ENCODE results near the gene PARPBP. TPM values are rescaled to one million over a fixed set of nuclear protein-coding genes. Genes with fewer than 3 reads are reported as not detected.

The PARPBP gene
- total and polyA plus RNA-seq, 2 of the 8 experiments (the other 6 are each of a cell fraction or from before 2014, with no cell fraction given), result 10.9 to 38.1 TPM

GRCh38 chr12:102182635-102183034 is 62.7 kb downstream of the PARPBP start:
- ChIA-PET CTCF (ENCODE audit: partially characterized antibody) (interaction anchor here (1.3 to 1.4 kb wide), 2 partner anchors 12 to 13 kb away, joined by 3 to 6 read pairs; no protein-coding TSS in a partner anchor), POLR2A (ENCODE audit: partially characterized antibody) (no interaction called here)
- Histone ChIP-seq H2BK15ac (ENCODE audit: low read length) (no peak overlapping the region), H4K20me1 (replicated peaks in 1 of 2; ENCODE audit: control insufficient read depth in 1 of 2, insufficient read depth in 2 of 2, low read length in 2 of 2) (peaks cover 0 to 2% of the 10 kb centered on the region in 2 experiments), H3K18ac (ENCODE audit: extremely low read depth, low read length) (no peak overlapping the region), H3K27me3 (replicated peaks in 1 of 4; ENCODE audit: control insufficient read depth in 3 of 4, extremely low read depth in 1 of 4, insufficient read depth in 3 of 4, low read length in 3 of 4) (no peaks in the 10 kb centered on the region), H2BK20ac (ENCODE audit: low read length) (no peak overlapping the region), H3K4ac (replicated peaks; ENCODE audit: insufficient read length, low read depth, low read length) (no peak overlapping the region), H3K79me2 (ENCODE audit: control insufficient read depth in 1 of 2, insufficient read depth in 2 of 2, low read length in 2 of 2) (no peaks in the 10 kb centered on the region), H2BK120ac (replicated peaks; ENCODE audit: low read depth, low read length) (no peak overlapping the region), H4K8ac (ENCODE audit: extremely low read depth, insufficient read depth, low read length) (no peak overlapping the region), H3K9me3 (ENCODE audit: insufficient read depth in 2 of 2, low read depth in 1 of 2, low read length in 1 of 2) (no peaks in the 10 kb centered on the region), H3K14ac (ENCODE audit: insufficient read length) (no peak overlapping the region), H3K23ac (ENCODE audit: insufficient read length) (no peak overlapping the region), H3K56ac (replicated peaks; ENCODE audit: insufficient read length, low read depth, low read length) (no peak overlapping the region), H2BK5ac (ENCODE audit: low read depth, low read length) (no peak overlapping the region), H3K23me2 (ENCODE audit: low read depth, low read length) (no peaks in the 10 kb centered on the region), H4K91ac (replicated peaks; ENCODE audit: insufficient read length, low read length) (no peak overlapping the region), H4K5ac (ENCODE audit: insufficient read length, low read depth, low read length) (no peak overlapping the region), H3K36me3 (ENCODE audit: control insufficient read depth in 2 of 4, insufficient read depth in 4 of 4, low read length in 3 of 4) (no peaks in the 10 kb centered on the region; a peak in 1 of 8 replicates), H2AFZ (ENCODE audit: low read length) (no peak overlapping the region), H3K79me1 (ENCODE audit: low read depth, low read length) (no peaks in the 10 kb centered on the region), H2AK5ac (ENCODE audit: low read depth, low read length) (no peak overlapping the region), H3K4me2 (ENCODE audit: insufficient read depth in 1 of 2, low read depth in 2 of 2, low read length in 2 of 2) (no peak overlapping the region), H2BK12ac (ENCODE audit: low read depth, low read length) (no peak overlapping the region), H3K9ac (replicated peaks in 1 of 4; ENCODE audit: extremely low read depth in 1 of 4, low read depth in 3 of 4, low read length in 3 of 4) (no peak overlapping the region), H3K4me1 (replicated peaks in 1 of 4; ENCODE audit: control insufficient read depth in 3 of 4, insufficient read depth in 4 of 4, low read length in 3 of 4) (no peaks in the 10 kb centered on the region), H3K4me3 (ENCODE audit: extremely low read depth in 1 of 4, insufficient read depth in 2 of 4, low read depth in 3 of 4, low read length in 4 of 4) (no peak overlapping the region), H3K27ac (ENCODE audit: low read depth, low read length) (no peak overlapping the region)
- WGBS, 2 experiments (ENCODE audit: extremely low coverage in 1 of 2, insufficient coverage in 1 of 2, insufficient read length in 1 of 2, insufficient replicate concordance in 2 of 2, low coverage in 1 of 2, low lambda C conversion rate in 2 of 2, missing lambda C conversion rate in 1 of 2), result 87% methylated on average over 2 of the region's 2 CpGs; no CpG with 5 or more reads in 1 of the 2 experiments
- TF ChIP-seq RFX5 (IDR thresholded peaks at IDR 0.05; ENCODE audit: borderline replicate concordance, low read depth, low read length) (no peak), CTBP2 (IDR thresholded peaks at IDR 0.05; ENCODE audit: borderline replicate concordance, insufficient read depth, insufficient read length, low read length) (no peak), CHD2 (IDR thresholded peaks at IDR 0.05; ENCODE audit: low read length) (no peak), CBX8 (IDR thresholded peaks at IDR 0.05; ENCODE audit: borderline replicate concordance, low read depth, low read length) (no peak), TBP (IDR thresholded peaks at IDR 0.05; ENCODE audit: low read depth, low read length) (no peak), TAF1 (IDR thresholded peaks at IDR 0.05; ENCODE audit: low read depth, low read length) (no peak), JUND (IDR thresholded peaks at IDR 0.05; ENCODE audit: low read length) (no peak), MAFK (IDR thresholded peaks at IDR 0.05; ENCODE audit: low read depth, low read length) (no peak), SIRT6 (IDR thresholded peaks at IDR 0.05; ENCODE audit: low read length) (no peak), TEAD4 (IDR thresholded peaks at IDR 0.05; ENCODE audit: low read depth, low read length) (no peak), ATF2 (IDR thresholded peaks at IDR 0.05; ENCODE audit: low read length) (no peak)
- no peak for FAIRE-seq
- DNase-seq (ENCODE audit: low read depth in 1 of 2, low spot score in 2 of 2), result no peak
